NCI-H82 treated with DMSO at 0.1 percent for 48 hours (cell line): Measurements from ENCODE around the gene RPS6KA2.

ENCODE experiments used
- DNase-seq: peaks from one replicate; lab custom pipeline; 2025; ENCODE audit not compliant: unreplicated experiment; lab: John Stamatoyannopoulos, UW

The RPS6KA2 gene

DNA sequence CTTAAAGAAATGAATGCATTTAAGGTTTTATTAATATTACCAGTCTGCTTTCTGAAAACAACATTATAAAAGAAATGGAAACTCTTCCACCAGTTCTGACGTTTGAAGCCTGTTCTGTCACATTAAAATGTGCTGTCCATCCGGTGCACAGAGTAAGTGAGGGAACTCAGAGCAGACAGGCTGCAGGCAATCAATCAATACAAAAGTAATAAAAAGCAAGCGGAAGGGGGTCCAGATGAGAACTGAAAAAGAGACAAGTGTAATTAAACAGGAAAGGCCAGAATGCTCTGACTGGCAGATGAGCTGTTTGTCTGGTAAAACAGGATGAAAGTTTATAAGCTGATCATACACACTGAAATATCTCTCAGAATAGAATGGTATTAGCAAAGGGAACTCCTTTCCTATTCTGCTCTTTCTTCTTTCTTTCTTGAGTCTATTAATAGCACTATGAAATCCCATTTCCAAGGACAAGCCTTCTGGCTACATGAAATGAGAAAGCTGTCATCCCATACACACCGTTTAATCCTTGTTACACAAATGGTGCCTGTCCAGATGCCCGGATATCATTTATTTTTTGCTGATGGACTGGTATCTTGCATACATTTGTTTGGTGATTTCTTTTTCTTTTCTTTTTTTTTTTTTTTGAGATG, 134.8 kb downstream of the RPS6KA2 start:
- DNase-seq = peak; percentile 64

- DNase-seq = no peak
These were observed 136.2 kb downstream of the RPS6KA2 start for GRCh38 chr6:166490671-166491500.

- DNase-seq = no peak
These were observed 137.5 kb downstream of the RPS6KA2 start for GRCh38 chr6:166489301-166490155.

DNA sequence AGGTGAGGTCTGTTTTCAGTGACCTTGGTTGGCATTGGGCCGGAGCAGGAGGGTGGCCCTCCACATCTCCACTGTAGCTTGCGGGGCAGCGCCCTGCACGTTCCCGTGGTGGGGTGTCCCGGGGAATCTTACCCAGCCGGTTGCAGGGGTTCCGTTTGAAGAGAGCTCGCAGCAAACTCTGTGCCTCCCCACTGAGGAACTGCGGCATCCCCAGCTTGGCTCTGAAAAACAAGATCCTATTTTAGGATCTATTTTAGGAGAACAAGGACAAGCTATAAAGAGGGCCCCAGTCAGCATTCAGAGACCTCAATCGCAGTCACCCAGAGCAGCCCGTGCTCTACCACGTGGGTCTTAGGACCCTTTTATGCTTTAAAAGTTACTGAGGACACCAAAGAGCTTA, 138.3 kb downstream of the RPS6KA2 start:
- DNase-seq = no peak

GRCh38 chr6:166488076-166488685, 138.9 kb downstream of the RPS6KA2 start:
- DNase-seq = peak; percentile 2

- no peak for DNase-seq
These were observed 139.9 kb downstream of the RPS6KA2 start for GRCh38 chr6:166487148-166487547.

- no peak for DNase-seq
These were observed 140.5 kb downstream of the RPS6KA2 start for GRCh38 chr6:166486536-166486880.

GRCh38 chr6:166485651-166486535, 141.2 kb downstream of the RPS6KA2 start:
- no peak for DNase-seq

GRCh38 chr6:166484863-166485262, 142.2 kb downstream of the RPS6KA2 start:
- DNase-seq = no peak

GRCh38 chr6:166483573-166484250, 143.3 kb downstream of the RPS6KA2 start:
- DNase-seq = no peak

GRCh38 chr6:166483026-166483425, 144.0 kb downstream of the RPS6KA2 start:
- no peak for DNase-seq

GRCh38 chr6:166478782-166479592, 148.1 kb downstream of the RPS6KA2 start:
- DNase-seq = no peak

DNA sequence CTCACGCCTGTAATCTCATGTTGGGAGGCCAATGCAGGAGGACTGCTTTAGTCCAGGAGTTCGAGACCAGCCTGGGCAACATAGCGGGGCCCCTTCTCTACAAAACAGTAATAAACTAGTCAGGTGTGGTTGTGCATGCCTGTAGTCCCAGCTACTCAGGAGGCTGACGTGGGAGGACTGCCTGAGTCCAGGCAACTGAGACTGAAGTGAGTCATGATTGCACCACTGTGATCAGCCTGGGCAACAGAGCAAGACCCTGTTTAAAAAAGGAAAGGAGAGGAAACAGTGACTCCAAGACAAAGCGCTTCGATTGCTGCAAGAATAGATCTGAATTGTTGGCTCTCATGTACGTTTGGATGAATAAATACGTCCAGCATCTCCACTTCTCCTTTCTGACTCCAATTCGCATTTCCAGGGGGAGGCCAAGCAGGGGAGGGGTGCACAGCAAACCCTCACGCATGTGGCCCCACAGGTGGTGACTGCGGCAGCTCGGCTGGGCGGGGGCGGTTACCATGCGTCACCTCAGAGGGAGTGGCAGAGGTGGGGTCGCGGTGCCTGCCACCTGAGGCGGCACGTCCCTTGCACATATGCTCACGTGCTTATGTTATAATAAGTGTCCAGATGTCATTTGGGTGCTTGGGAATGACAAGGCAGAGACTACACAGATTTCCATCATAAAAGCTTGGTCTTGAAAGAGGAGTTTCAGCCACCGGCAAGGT, 149.2 kb downstream of the RPS6KA2 start:
- DNase-seq = no peak

DNA sequence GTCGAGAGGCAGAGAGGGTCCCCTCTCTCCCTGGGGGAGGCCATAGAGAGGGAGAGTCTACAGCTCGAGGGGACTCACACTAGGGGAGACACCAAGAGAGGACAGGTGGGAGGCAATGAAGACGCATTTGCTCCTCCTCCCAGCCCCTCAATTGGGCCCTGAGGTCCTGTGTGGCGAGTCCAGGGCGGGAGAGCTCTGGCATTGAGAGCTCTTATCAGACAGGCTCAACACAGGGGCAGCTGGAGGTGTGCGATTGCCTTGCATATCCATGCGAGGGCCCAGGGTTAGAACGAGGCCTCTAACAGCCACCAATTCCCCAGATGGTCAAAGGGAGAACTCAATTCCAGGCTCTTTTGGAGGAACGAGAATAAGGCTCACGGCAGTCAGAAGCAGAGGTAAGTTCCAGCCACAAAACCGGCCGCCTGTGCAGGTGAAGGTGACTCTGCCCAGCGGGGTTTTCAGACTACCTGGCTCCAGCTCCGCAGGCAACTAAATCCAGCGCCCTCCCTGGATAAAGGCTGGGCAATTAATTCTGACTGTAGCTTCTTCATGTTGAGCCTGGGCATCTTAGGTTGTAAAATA, 150.3 kb downstream of the RPS6KA2 start:
- no peak for DNase-seq

GRCh38 chr6:166476061-166476591, 150.9 kb downstream of the RPS6KA2 start:
- no peak for DNase-seq

- DNase-seq = no peak
These were observed 152.1 kb downstream of the RPS6KA2 start for GRCh38 chr6:166474721-166475565.
